NCI-H2081 (cell line): ENCODE measurements around the gene USP13.
A peak's percentile ranks its signal among the peaks of the same experiment; 100 is the strongest.

Source experiments
- DNase-seq, 2 experiments: peaks; one replicate each; lab custom pipeline; 2025; lab: John Stamatoyannopoulos, UW

Gene USP13

GRCh38 chr3:179701176-179701827 lies 48.5 kb downstream of the USP13 start:
- no peak for DNase-seq

- no peak for DNase-seq
Observed at GRCh38 chr3:179702271-179702947, 49.6 kb downstream of the USP13 start.

GRCh38 chr3:179703816-179704215 lies 51.0 kb downstream of the USP13 start:
- DNase-seq, result no peak

GRCh38 chr3:179706233-179706632 lies 53.4 kb downstream of the USP13 start:
- DNase-seq, result no peak

- no peak for DNase-seq
Observed at GRCh38 chr3:179710079-179710478, 57.2 kb downstream of the USP13 start.

GRCh38 chr3:179713643-179714090 lies 60.8 kb downstream of the USP13 start:
- no peak for DNase-seq

- no peak for DNase-seq
Observed at GRCh38 chr3:179715582-179715981, 62.7 kb downstream of the USP13 start.

- DNase-seq, result no peak
Observed at GRCh38 chr3:179716226-179716625, 63.4 kb downstream of the USP13 start.

GRCh38 chr3:179716811-179717210 lies 64.0 kb downstream of the USP13 start:
- no peak for DNase-seq

- DNase-seq, result no peak
Observed at GRCh38 chr3:179717219-179717618, 64.4 kb downstream of the USP13 start.

GRCh38 chr3:179719048-179719734 lies 66.4 kb downstream of the USP13 start:
- DNase-seq, result no peak

GRCh38 chr3:179720196-179720595 lies 67.4 kb downstream of the USP13 start:
- peak; percentile 14 to 46 for DNase-seq

- DNase-seq, result no peak
Observed at GRCh38 chr3:179723617-179724016, 70.8 kb downstream of the USP13 start.

- no peak for DNase-seq
Observed at GRCh38 chr3:179726075-179726699, 73.3 kb downstream of the USP13 start.

- no peak for DNase-seq
Observed at GRCh38 chr3:179729086-179729485, 76.2 kb downstream of the USP13 start.

- no peak for DNase-seq
Observed at GRCh38 chr3:179729981-179730380, 77.1 kb downstream of the USP13 start.

GRCh38 chr3:179730506-179730905 lies 77.7 kb downstream of the USP13 start:
- DNase-seq, result no peak

- no peak for DNase-seq
Observed at GRCh38 chr3:179731544-179731943, 78.7 kb downstream of the USP13 start.

GRCh38 chr3:179732661-179733348 lies 80.0 kb downstream of the USP13 start:
- DNase-seq, result no peak

- DNase-seq, result no peak
Observed at GRCh38 chr3:179733797-179734196, 81.0 kb downstream of the USP13 start.

GRCh38 chr3:179734497-179735281 lies 81.8 kb downstream of the USP13 start:
- no peak for DNase-seq
